Limb (tissue), 2 donors: ENCODE data around the gene ANO3.
"Not testable (repeated sequence)": the region's sequence is repeated elsewhere in the genome, so short reads cannot be mapped to it uniquely, and the experiment has no call there.

Experiments
- DNase-seq, 2 donors: peaks; one replicate each; pipeline ENCODE4 v3.0.0-alpha.2; 2016; ENCODE audit errors: extremely low spot score in 2 of 2

ANO3 gene

GRCh38 chr11:26621132-26621531, 289.2 kb downstream of the ANO3 start:
- no peak for DNase-seq

DNA sequence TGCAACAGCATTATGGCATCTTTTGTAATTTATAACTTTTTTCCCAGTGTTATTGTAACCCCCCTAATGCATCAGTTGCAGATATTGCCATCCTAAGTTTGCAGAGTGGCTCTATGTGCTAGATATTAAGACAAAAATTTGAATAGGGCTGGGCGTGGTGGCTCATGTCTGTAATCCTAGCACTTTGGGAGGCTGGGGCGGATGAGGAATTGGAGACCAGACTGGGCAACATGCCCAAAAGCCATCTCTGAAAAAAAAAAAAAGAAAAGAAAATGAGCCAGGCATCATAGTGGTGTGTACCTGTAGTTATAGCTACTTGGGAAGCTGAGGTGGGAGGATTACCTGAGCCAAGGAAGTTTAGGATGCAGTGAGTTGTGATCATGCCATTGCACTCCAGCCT, 290.3 kb downstream of the ANO3 start:
- no peak for DNase-seq

DNA sequence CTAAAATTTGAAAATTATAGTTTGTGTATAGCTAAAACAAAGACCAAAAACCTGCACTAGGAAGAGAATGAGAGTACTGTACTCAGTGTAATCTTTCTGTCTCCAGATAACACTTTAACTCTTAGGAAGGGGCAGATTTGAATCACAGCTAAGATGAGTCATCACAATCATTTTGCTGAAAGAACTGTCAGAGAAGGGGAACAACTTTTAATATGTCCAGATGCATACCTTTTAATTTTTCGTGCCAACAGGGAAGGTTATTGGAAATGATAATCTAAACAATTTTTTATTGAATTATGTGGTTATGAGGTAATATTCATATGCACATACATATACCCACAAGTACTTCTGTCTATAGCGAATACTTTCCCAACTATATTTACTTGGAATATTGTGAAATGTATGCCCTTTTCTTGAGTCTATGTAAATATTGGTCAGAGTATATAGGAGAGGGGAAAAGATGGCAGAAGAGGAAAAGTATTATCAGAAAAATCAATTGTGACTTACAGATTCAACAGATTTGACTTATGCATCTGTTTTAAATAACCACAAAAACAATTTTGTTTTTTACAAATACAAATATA, 291.2 kb downstream of the ANO3 start:
- DNase-seq: no peak

DNA sequence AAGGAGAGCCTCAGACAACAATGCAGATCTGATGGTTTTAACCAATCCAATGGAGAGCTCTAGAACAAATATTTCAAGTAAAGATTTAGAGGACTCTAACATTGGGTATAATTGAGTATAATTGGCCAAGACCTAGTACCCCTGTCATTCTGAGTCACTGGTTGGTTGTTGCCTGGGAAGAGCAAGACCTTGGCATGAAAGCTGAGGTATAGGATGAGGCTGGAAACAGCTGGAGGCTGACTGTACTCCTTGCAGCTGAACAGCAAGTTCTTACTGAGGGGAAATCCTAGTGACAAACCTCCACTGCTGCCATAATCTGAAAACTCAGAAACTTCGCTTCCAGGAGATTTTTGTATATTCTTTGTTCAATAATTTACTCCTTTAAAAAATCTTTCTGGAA, 294.4 kb downstream of the ANO3 start:
- no peak for DNase-seq

- DNase-seq: no peak
Measured at GRCh38 chr11:26632691-26633159, 300.8 kb downstream of the ANO3 start.

DNA sequence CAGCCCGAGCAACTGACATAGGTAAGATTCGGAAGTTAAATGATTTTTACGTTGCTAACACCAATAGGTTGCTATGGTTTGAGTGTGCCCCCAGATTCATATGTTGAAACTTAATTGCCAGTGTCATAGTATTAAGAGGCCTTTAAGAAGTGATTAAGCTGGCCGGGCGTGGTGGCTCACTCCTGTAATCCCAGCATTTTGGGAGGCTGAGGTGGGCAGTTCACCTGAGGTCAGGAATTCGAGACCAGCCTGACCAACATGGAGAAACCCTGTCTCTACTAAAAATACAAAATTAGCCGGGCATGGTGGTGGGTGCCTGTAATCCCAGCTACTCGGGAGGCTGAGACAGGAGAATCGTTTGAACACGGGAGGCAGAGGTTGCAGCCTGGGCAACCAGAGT, 311.4 kb downstream of the ANO3 start:
- not testable (repeated sequence) for DNase-seq

- peak; percentile 48 to 56 for DNase-seq
Measured at GRCh38 chr11:26649884-26650283, 318.0 kb downstream of the ANO3 start.

- no peak for DNase-seq
Measured at GRCh38 chr11:26651916-26652315, 320.0 kb downstream of the ANO3 start.

- DNase-seq: no peak
Measured at GRCh38 chr11:26655287-26655686, 323.4 kb downstream of the ANO3 start.

DNA sequence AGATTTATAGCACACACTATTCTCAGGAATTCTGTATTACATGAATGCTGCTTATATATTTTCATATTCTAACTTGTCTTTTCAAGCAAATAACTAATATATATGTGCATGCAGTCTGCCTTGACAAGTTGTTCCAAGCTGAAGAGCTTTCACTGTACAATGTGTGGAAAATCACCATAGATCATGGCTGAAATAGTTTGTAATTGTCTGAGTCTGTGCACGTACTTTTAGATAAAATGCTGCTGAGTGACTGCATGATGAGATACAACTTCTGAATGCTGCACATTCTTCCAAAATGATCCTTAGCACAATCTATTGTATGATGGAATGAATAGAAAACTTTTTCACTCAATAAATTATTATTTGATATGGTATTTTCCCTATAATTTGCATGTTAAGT, 331.0 kb downstream of the ANO3 start:
- DNase-seq: no peak

- no peak for DNase-seq
Measured at GRCh38 chr11:26665036-26665435, 333.1 kb downstream of the ANO3 start.

DNA sequence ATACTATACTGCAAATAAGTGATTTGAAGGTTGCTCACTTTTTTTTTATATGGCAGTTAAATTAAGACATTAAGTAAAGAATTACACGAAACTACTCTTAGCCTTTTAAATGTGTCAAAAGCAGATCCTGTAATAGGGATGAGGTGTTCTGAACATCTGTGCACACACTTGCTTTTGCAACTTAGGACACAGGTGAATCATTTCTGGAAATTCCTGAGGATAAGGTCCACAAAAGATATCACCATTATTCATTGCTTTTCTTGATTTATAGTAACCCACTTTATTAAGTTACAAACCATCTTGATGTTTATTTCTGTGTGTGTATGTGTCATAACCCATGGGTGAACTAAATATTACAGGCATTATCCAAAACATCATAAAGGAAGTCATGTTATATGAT, 334.0 kb downstream of the ANO3 start:
- DNase-seq: no peak

DNA sequence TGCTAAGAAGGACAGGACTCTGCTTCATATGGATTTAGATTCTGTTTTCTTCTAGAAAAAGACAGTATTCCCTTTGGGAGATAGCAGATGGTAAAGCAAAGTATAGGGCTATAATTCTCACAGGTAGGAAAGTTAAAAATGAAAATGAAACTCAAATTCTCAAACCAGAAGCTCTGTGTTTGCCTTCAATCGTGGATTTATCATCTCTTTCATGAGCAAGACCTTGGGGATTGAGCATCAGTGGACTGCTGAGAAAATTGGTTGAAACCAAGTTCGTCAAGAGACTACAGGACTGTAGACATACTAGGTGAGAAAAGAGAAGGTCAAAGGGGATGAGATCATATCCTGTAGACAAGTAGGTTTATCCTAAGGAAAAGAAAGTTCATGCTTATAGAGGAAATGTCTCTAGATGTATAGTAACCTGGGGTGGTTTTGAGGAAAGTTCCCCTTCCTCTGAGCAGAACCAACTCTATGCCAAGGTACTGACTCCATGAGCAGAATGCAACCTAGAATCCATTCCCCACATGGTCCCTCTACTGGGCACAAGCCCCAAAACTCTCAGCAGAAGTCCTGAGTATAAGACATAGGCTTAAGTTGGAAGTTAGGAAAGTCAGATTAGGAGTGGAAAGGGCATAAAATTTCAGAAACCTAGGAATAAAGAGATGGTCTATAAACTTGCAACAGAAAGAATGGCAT, 343.5 kb downstream of the ANO3 start:
- DNase-seq: no peak

- no peak for DNase-seq
Measured at GRCh38 chr11:26676641-26677040, 344.7 kb downstream of the ANO3 start.

- no peak for DNase-seq
Measured at GRCh38 chr11:26677566-26677965, 345.6 kb downstream of the ANO3 start.

- no peak for DNase-seq
Measured at GRCh38 chr11:26687351-26687750, 355.4 kb downstream of the ANO3 start.

- no peak for DNase-seq
Measured at GRCh38 chr11:26688701-26689100, 356.8 kb downstream of the ANO3 start.

DNA sequence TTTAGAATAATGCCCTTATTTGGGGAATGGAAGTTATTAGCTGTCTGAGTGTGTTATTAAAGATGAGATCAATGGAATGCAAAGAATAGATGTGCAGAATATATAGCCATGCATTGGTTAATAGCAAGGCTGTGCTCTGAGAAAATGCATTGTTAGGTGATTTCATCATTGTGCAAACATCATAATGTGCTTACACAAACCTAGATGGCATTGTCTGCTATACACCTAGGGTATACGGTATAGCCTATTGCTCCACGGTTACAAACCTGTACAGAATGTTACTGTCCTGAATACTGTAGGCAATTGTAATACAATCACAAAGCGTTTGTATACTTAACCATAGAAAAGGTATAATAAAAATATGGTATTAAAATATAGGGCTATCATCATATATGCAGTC, 364.4 kb downstream of the ANO3 start:
- no peak for DNase-seq

DNA sequence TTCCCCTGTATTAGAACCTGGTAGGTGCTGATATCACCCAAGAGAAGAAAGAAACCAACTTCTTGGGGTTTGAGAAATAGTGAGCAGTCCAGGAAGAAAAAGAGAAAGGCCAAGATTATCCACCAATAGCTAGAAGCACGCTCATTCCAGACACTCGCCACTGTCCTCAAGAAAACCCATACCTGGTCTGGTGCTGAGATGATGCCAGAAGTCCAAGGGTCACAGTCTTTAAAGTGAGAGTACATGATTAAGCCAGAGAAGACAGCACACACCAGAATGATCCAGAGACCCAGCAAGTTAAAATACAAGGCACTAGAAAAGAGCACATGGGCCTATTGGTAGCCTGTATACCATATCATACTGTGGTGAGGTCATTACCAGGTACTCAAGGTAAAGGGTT, 366.3 kb downstream of the ANO3 start:
- DNase-seq: no peak

- DNase-seq: no peak
Measured at GRCh38 chr11:26700574-26701235, 368.8 kb downstream of the ANO3 start.

DNA sequence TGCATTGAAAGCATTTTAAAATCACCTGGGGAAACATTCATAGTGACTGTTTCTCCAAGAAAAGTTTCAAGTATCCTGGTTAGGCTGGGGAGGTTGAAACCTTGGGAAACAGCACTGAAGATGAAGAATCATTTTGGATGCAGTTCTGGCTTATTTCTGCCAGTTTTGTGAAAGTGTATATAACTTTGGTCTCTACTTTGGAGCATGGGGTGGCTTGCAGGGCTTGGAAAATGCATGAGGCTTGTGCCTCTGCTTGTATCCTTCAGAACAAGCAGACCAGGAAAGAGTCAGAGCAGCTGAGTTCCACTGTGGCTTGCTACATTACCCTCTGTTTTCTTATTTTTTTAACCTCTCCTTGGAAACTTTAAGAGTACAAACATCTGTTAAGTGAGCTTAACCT, 370.5 kb downstream of the ANO3 start:
- peak; percentile 42 to 73 for DNase-seq

GRCh38 chr11:26703411-26704191, 371.7 kb downstream of the ANO3 start:
- DNase-seq: peak in 1 of 2 donors; percentile 42
